ENCODE results near the gene KCNH4. TPM values are rescaled to one million over a fixed set of nuclear protein-coding genes. Genes with fewer than 3 reads are reported as not detected.

The KCNH4 gene
- total and polyA plus RNA-seq, 4 donors, result 0.01 TPM; not detected in 3

GRCh38 chr17:42120770-42121769, 59.9 kb downstream of the KCNH4 start, which contains the start of gene KAT2A:
KAT2A (minus strand) TSS chr17:42121367; CDS start chr17:42121304, 63 bp downstream.
- Histone ChIP-seq H3K9ac (ENCODE audit: low read depth in 1 of 2, low read length in 2 of 2) (peak within 1 kb of the TSS in 1 of 2 donors; percentile 3), H3K9me3 (ENCODE audit: control insufficient read depth in 4 of 4, low read length in 3 of 4) (no peaks in the 10 kb centered on the region), H3K27ac (ENCODE audit: low read depth in 1 of 2, low read length in 2 of 2) (peak within 1 kb of the TSS; percentile 79 to 81), H3K4me3 (ENCODE audit: low read depth in 1 of 3, low read length in 3 of 3) (peak within 1 kb of the TSS; percentile 25 to 85 (median 61)), H3K4me1 (ENCODE audit: control insufficient read depth in 4 of 4, insufficient read depth in 4 of 4, low read length in 3 of 4) (peaks cover 7 to 28% (median 19%) of the 10 kb centered on the region in 4 donors), H3K36me3 (ENCODE audit: control insufficient read depth in 4 of 4, insufficient read depth in 3 of 4, low read depth in 1 of 4, low read length in 3 of 4) (peaks cover 5 to 16% (median 7%) of the 10 kb centered on the region in 4 donors), H3K27me3 (ENCODE audit: control insufficient read depth in 4 of 4, insufficient read depth in 4 of 4, low read length in 3 of 4) (no peaks in the 10 kb centered on the region)
- WGBS, result 6% methylated on average over 57 of the region's 57 CpGs
- no peak for TF ChIP-seq TAF1 (conservative IDR thresholded peaks at IDR 0.05)
- TF ChIP-seq YY1 (IDR thresholded peaks at IDR 0.05), result peak; percentile 49
- no peak for TF ChIP-seq EGR1 (IDR thresholded peaks at IDR 0.05; ENCODE audit: low read depth in 2 of 2)
- TF ChIP-seq RXRA (IDR thresholded peaks at IDR 0.05), result peak in 1 of 2 donors; percentile 39
- TF ChIP-seq FOXA1 (IDR thresholded peaks at IDR 0.05), result no peak
- DNase-seq (ENCODE audit: low spot score), result peak; percentile 83

- Histone ChIP-seq H3K27me3 (ENCODE audit: control insufficient read depth in 4 of 4, insufficient read depth in 4 of 4, low read length in 3 of 4) (no peaks in the 10 kb centered on the region), H3K4me3 (ENCODE audit: low read depth in 1 of 3, low read length in 3 of 3) (peak overlapping the region in 1 of 3 donors; percentile 85), H3K9ac (ENCODE audit: low read depth in 1 of 2, low read length in 2 of 2) (peak overlapping the region in 1 of 2 donors; percentile 3), H3K36me3 (ENCODE audit: control insufficient read depth in 4 of 4, insufficient read depth in 3 of 4, low read depth in 1 of 4, low read length in 3 of 4) (peaks cover 0 to 11% (median 6%) of the 10 kb centered on the region in 4 donors), H3K4me1 (ENCODE audit: control insufficient read depth in 4 of 4, insufficient read depth in 4 of 4, low read length in 3 of 4) (peaks cover 7 to 30% (median 21%) of the 10 kb centered on the region in 4 donors), H3K27ac (ENCODE audit: low read depth in 1 of 2, low read length in 2 of 2) (no peak overlapping the region), H3K9me3 (ENCODE audit: control insufficient read depth in 4 of 4, low read length in 3 of 4) (no peaks in the 10 kb centered on the region)
- TF ChIP-seq EGR1 (IDR thresholded peaks at IDR 0.05; ENCODE audit: low read depth in 2 of 2), result no peak
- TF ChIP-seq, protein P1, sequence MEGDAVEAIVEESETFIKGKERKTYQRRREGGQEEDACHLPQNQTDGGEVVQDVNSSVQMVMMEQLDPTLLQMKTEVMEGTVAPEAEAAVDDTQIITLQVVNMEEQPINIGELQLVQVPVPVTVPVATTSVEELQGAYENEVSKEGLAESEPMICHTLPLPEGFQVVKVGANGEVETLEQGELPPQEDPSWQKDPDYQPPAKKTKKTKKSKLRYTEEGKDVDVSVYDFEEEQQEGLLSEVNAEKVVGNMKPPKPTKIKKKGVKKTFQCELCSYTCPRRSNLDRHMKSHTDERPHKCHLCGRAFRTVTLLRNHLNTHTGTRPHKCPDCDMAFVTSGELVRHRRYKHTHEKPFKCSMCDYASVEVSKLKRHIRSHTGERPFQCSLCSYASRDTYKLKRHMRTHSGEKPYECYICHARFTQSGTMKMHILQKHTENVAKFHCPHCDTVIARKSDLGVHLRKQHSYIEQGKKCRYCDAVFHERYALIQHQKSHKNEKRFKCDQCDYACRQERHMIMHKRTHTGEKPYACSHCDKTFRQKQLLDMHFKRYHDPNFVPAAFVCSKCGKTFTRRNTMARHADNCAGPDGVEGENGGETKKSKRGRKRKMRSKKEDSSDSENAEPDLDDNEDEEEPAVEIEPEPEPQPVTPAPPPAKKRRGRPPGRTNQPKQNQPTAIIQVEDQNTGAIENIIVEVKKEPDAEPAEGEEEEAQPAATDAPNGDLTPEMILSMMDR (IDR thresholded peaks at IDR 0.05; ENCODE audit: low read depth, low read length, missing input control), result no peak
- TF ChIP-seq, protein P2, sequence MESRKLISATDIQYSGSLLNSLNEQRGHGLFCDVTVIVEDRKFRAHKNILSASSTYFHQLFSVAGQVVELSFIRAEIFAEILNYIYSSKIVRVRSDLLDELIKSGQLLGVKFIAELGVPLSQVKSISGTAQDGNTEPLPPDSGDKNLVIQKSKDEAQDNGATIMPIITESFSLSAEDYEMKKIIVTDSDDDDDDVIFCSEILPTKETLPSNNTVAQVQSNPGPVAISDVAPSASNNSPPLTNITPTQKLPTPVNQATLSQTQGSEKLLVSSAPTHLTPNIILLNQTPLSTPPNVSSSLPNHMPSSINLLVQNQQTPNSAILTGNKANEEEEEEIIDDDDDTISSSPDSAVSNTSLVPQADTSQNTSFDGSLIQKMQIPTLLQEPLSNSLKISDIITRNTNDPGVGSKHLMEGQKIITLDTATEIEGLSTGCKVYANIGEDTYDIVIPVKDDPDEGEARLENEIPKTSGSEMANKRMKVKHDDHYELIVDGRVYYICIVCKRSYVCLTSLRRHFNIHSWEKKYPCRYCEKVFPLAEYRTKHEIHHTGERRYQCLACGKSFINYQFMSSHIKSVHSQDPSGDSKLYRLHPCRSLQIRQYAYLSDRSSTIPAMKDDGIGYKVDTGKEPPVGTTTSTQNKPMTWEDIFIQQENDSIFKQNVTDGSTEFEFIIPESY (IDR thresholded peaks at IDR 0.05), result no peak
- TF ChIP-seq RAD21 (IDR thresholded peaks at IDR 0.05), result no peak
- no peak for TF ChIP-seq SP1 (IDR thresholded peaks at IDR 0.05)
- TF ChIP-seq RXRA (IDR thresholded peaks at IDR 0.05), result no peak
- no peak for TF ChIP-seq HNF4A (conservative IDR thresholded peaks at IDR 0.05)
- TF ChIP-seq HNF4G (IDR thresholded peaks at IDR 0.05), result no peak
- TF ChIP-seq JUND (IDR thresholded peaks at IDR 0.05), result no peak
- no peak for TF ChIP-seq FOXA1 (IDR thresholded peaks at IDR 0.05)
- no peak for TF ChIP-seq ATF3 (IDR thresholded peaks at IDR 0.05)
- TF ChIP-seq, protein P3, sequence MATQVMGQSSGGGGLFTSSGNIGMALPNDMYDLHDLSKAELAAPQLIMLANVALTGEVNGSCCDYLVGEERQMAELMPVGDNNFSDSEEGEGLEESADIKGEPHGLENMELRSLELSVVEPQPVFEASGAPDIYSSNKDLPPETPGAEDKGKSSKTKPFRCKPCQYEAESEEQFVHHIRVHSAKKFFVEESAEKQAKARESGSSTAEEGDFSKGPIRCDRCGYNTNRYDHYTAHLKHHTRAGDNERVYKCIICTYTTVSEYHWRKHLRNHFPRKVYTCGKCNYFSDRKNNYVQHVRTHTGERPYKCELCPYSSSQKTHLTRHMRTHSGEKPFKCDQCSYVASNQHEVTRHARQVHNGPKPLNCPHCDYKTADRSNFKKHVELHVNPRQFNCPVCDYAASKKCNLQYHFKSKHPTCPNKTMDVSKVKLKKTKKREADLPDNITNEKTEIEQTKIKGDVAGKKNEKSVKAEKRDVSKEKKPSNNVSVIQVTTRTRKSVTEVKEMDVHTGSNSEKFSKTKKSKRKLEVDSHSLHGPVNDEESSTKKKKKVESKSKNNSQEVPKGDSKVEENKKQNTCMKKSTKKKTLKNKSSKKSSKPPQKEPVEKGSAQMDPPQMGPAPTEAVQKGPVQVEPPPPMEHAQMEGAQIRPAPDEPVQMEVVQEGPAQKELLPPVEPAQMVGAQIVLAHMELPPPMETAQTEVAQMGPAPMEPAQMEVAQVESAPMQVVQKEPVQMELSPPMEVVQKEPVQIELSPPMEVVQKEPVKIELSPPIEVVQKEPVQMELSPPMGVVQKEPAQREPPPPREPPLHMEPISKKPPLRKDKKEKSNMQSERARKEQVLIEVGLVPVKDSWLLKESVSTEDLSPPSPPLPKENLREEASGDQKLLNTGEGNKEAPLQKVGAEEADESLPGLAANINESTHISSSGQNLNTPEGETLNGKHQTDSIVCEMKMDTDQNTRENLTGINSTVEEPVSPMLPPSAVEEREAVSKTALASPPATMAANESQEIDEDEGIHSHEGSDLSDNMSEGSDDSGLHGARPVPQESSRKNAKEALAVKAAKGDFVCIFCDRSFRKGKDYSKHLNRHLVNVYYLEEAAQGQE (IDR thresholded peaks at IDR 0.05), result no peak
- no peak for TF ChIP-seq YY1 (IDR thresholded peaks at IDR 0.05)
- TF ChIP-seq FOXA2 (IDR thresholded peaks at IDR 0.05), result no peak
- WGBS, result 68% methylated on average over 7 of the region's 7 CpGs
- no peak for DNase-seq (ENCODE audit: low spot score)
These were observed 60.7 kb downstream of the KCNH4 start for GRCh38 chr17:42120161-42120769.
